OCI-LY3 (cell line): ENCODE measurements around the gene TENM4.

ENCODE experiments used
- H2AFZ ChIP-seq: fragments of 200-600, 300-600 bp; shearing (Covaris generic); 2 replicates; pipeline ENCODE4 v1.6.0; 2014; ENCODE audit warnings: antibody characterized with exemption, low read depth, low read length
- H3K27ac ChIP-seq: fragments of 200-600, 300-600 bp; sonication (generic); 2 replicates; pipeline ENCODE4 v1.5.1; 2014; ENCODE audit warnings: mild to moderate bottlenecking, low read length, moderate library complexity, mixed read lengths
- H3K27me3 ChIP-seq: fragments of 200-600, 300-600 bp; sonication (generic); 2 replicates; pipeline ENCODE4 v1.6.1; 2014; ENCODE audit warnings: low read depth, low read length, mixed read lengths
- H3K36me3 ChIP-seq: fragments of 200-600, 300-600 bp; sonication (generic); replicated peaks from 2 replicates; pipeline ENCODE3; 2014; ENCODE audit warnings: low read depth, low read length, mixed read lengths
- H3K4me1 ChIP-seq: fragments of 300-600, 200-600 bp; sonication (generic); 2 replicates; pipeline ENCODE4 v1.6.1; 2014; ENCODE audit warnings: low read length, mixed read lengths
- H3K4me2 ChIP-seq: fragments of 200-600, 300-600 bp; sonication (generic); 2 replicates; pipeline ENCODE4 v1.6.1; 2014; ENCODE audit warnings: low read length, mixed read lengths
- H3K4me3 ChIP-seq: fragments of 300-600, 200-600 bp; sonication (generic); 2 replicates; pipeline ENCODE4 v1.5.1; 2014; ENCODE audit warnings: antibody characterized with exemption, mild to moderate bottlenecking, low read length, moderate library complexity
- H3K79me2 ChIP-seq: fragments of 300-600, 200-600 bp; shearing (Covaris generic); 2 replicates; pipeline ENCODE4 v1.6.1; 2014; ENCODE audit warnings: mild to moderate bottlenecking, low read length, mixed read lengths
- H3K9ac ChIP-seq: fragments of 300-600, 200-600 bp; shearing (Covaris generic); 2 replicates; pipeline ENCODE4 v1.6.0; 2014; ENCODE audit warnings: mild to moderate bottlenecking, low read length, moderate library complexity
- H3K9me3 ChIP-seq: fragments of 200-600, 300-600 bp; shearing (Covaris generic); 2 replicates; pipeline ENCODE4 v1.6.1; 2014; ENCODE audit warnings: low read length, mixed read lengths; ENCODE audit not compliant: insufficient read depth
- H4K20me1 ChIP-seq: fragments of 200-600, 300-600 bp; sonication (generic); 2 replicates; pipeline ENCODE4 v1.6.1; 2016; ENCODE audit warnings: low read length, mixed read lengths; ENCODE audit not compliant: insufficient read depth
- CTCF ChIP-seq: fragments of 200-600, 300-600 bp; sonication (generic); IDR thresholded peaks from 2 replicates; pipeline ENCODE4 v1.5.1; 2014; ENCODE audit warnings: antibody characterized with exemption, low read length, low read depth
- EZH2phosphoT487 ChIP-seq: fragments of 200-600 bp; shearing (Covaris generic); IDR thresholded peaks from 2 replicates; pipeline ENCODE4 v1.6.1; 2018; ENCODE audit warnings: antibody characterized with exemption, mixed run types, low read depth

Gene TENM4

GRCh38 chr11:78696177-78696576 lies 744.7 kb downstream of the TENM4 start:
- TF ChIP-seq CTCF (no peak), EZH2phosphoT487 (no peak)
- no peaks in the 10 kb centered on the region for H3K27me3 ChIP-seq
- no peak overlapping the region for H2AFZ ChIP-seq
- no peak overlapping the region for H3K27ac ChIP-seq
- no peak overlapping the region for H3K4me2 ChIP-seq
- H3K36me3 ChIP-seq = peaks cover 3% of the 10 kb centered on the region
- H4K20me1 ChIP-seq = no peaks in the 10 kb centered on the region
- H3K4me3 ChIP-seq = no peak overlapping the region
- no peak overlapping the region for H3K9ac ChIP-seq
- H3K79me2 ChIP-seq = no peaks in the 10 kb centered on the region
- H3K4me1 ChIP-seq = no peaks in the 10 kb centered on the region
- no peaks in the 10 kb centered on the region for H3K9me3 ChIP-seq

GRCh38 chr11:78694152-78694551 lies 746.7 kb downstream of the TENM4 start:
- Histone ChIP-seq H3K27ac (no peak overlapping the region), H3K9ac (no peak overlapping the region), H3K4me3 (no peak overlapping the region), H3K36me3 (no peaks in the 10 kb centered on the region), H3K9me3 (no peaks in the 10 kb centered on the region), H3K4me1 (no peaks in the 10 kb centered on the region), H3K27me3 (no peaks in the 10 kb centered on the region), H2AFZ (no peak overlapping the region), H3K4me2 (no peak overlapping the region), H4K20me1 (no peaks in the 10 kb centered on the region), H3K79me2 (no peaks in the 10 kb centered on the region)
- TF ChIP-seq EZH2phosphoT487 (no peak), CTCF (no peak)

- no peak overlapping the region for H3K4me2 ChIP-seq
- H2AFZ ChIP-seq = no peak overlapping the region
- H4K20me1 ChIP-seq = no peaks in the 10 kb centered on the region
- no peaks in the 10 kb centered on the region for H3K4me1 ChIP-seq
- no peak overlapping the region for H3K4me3 ChIP-seq
- H3K27ac ChIP-seq = no peak overlapping the region
- H3K79me2 ChIP-seq = no peaks in the 10 kb centered on the region
- H3K27me3 ChIP-seq = no peaks in the 10 kb centered on the region
- no peak overlapping the region for H3K9ac ChIP-seq
- no peaks in the 10 kb centered on the region for H3K9me3 ChIP-seq
- TF ChIP-seq CTCF (no peak), EZH2phosphoT487 (no peak)
- H3K36me3 ChIP-seq = no peaks in the 10 kb centered on the region
Measured at GRCh38 chr11:78691215-78691614, 749.6 kb downstream of the TENM4 start.

GRCh38 chr11:78690352-78690987 lies 750.4 kb downstream of the TENM4 start:
- H2AFZ ChIP-seq = no peak overlapping the region
- H3K27me3 ChIP-seq = no peaks in the 10 kb centered on the region
- H3K4me3 ChIP-seq = no peak overlapping the region
- no peaks in the 10 kb centered on the region for H3K4me1 ChIP-seq
- H3K79me2 ChIP-seq = no peaks in the 10 kb centered on the region
- H3K36me3 ChIP-seq = no peaks in the 10 kb centered on the region
- H3K9ac ChIP-seq = no peak overlapping the region
- H3K9me3 ChIP-seq = no peaks in the 10 kb centered on the region
- H3K27ac ChIP-seq = no peak overlapping the region
- H4K20me1 ChIP-seq = no peaks in the 10 kb centered on the region
- H3K4me2 ChIP-seq = no peak overlapping the region
- TF ChIP-seq CTCF = no peak
- TF ChIP-seq EZH2phosphoT487 = no peak
